Measurements from ENCODE around the gene ZSWIM6. TPM values are rescaled to one million over a fixed set of nuclear protein-coding genes. Genes with fewer than 3 reads are reported as not detected.
"Not testable (repeated sequence)": the region's sequence is repeated elsewhere in the genome, so short reads cannot be mapped to it uniquely, and the experiment has no call there.

The ZSWIM6 gene
- total RNA-seq, 6 experiments from 2014 or later = 9.7 to 13.5 (median 11.7) TPM

GRCh38 chr5:61402244-61402823 lies 70.3 kb downstream of the ZSWIM6 start:
- Mint-ChIP-seq H3K4me1 (ENCODE audit: low read depth) (peaks cover 52% of the 10 kb centered on the region), H3K4me3 (no peak overlapping the region), H3K27me3 (ENCODE audit: insufficient read depth) (no peaks in the 10 kb centered on the region), H3K9me3 (no peaks in the 10 kb centered on the region), H3K36me3 (ENCODE audit: low read depth) (no peaks in the 10 kb centered on the region), H3K27ac (peak overlapping the region; percentile 69)
- no peak for TF ChIP-seq CTCF (IDR thresholded peaks at IDR 0.05)
- DNase-seq = no peak

GRCh38 chr5:61402970-61403900 lies 71.2 kb downstream of the ZSWIM6 start:
- TF ChIP-seq CTCF (IDR thresholded peaks at IDR 0.05) = no peak
- H3K27me3 Mint-ChIP-seq (ENCODE audit: insufficient read depth) = no peaks in the 10 kb centered on the region
- no peak for DNase-seq
- H3K4me3 Mint-ChIP-seq = no peak overlapping the region
- H3K9me3 Mint-ChIP-seq = no peaks in the 10 kb centered on the region
- peaks cover 52% of the 10 kb centered on the region for H3K4me1 Mint-ChIP-seq (ENCODE audit: low read depth)
- H3K36me3 Mint-ChIP-seq (ENCODE audit: low read depth) = no peaks in the 10 kb centered on the region
- H3K27ac Mint-ChIP-seq = peak overlapping the region; percentile 45

- H3K27me3 Mint-ChIP-seq (ENCODE audit: insufficient read depth) = peaks cover 4% of the 10 kb centered on the region
- H3K27ac Mint-ChIP-seq = no peak overlapping the region
- H3K36me3 Mint-ChIP-seq (ENCODE audit: low read depth) = peaks cover 3% of the 10 kb centered on the region; the same call in 1 of the 2 replicates
- DNase-seq = no peak
- no peaks in the 10 kb centered on the region for H3K9me3 Mint-ChIP-seq
- H3K4me3 Mint-ChIP-seq = no peak overlapping the region
- peaks cover 64% of the 10 kb centered on the region for H3K4me1 Mint-ChIP-seq (ENCODE audit: low read depth)
- no peak for TF ChIP-seq CTCF (IDR thresholded peaks at IDR 0.05)
Observed at GRCh38 chr5:61405511-61406295, 73.6 kb downstream of the ZSWIM6 start.

- H3K27me3 Mint-ChIP-seq (ENCODE audit: insufficient read depth); DNase-seq; H3K4me3 Mint-ChIP-seq; H3K9me3 Mint-ChIP-seq; H3K36me3 Mint-ChIP-seq (ENCODE audit: low read depth); H3K27ac Mint-ChIP-seq: not testable (repeated sequence)
- peaks cover 64% of the 10 kb centered on the region for H3K4me1 Mint-ChIP-seq (ENCODE audit: low read depth)
Observed at GRCh38 chr5:61406497-61406896, 74.4 kb downstream of the ZSWIM6 start.

- peaks cover 4% of the 10 kb centered on the region for H3K27me3 Mint-ChIP-seq (ENCODE audit: insufficient read depth)
- H3K4me3 Mint-ChIP-seq = peak overlapping the region; percentile 86
- H3K9me3 Mint-ChIP-seq = no peaks in the 10 kb centered on the region
- no peak for DNase-seq
- peak overlapping the region; percentile 93 for H3K27ac Mint-ChIP-seq
- no peak for TF ChIP-seq CTCF (IDR thresholded peaks at IDR 0.05)
- peaks cover 61% of the 10 kb centered on the region for H3K4me1 Mint-ChIP-seq (ENCODE audit: low read depth)
- H3K36me3 Mint-ChIP-seq (ENCODE audit: low read depth) = peaks cover 13% of the 10 kb centered on the region; the same call in 1 of the 2 replicates
Observed at GRCh38 chr5:61407706-61408270, 75.7 kb downstream of the ZSWIM6 start.
